CD4-positive, alpha-beta memory T cell (primary cell): Measurements from ENCODE around the gene MARVELD1. TPM values are rescaled to one million over a fixed set of nuclear protein-coding genes. Genes with fewer than 3 reads are reported as not detected.

Experiments
- CTCF ChIA-PET: fragments of 350-600 bp; sonication (Branson Sonifier 250); formaldehyde crosslinking; loops from one replicate; lab custom pipeline; 2021; ENCODE audit warnings: inconsistent platforms; ENCODE audit not compliant: partially characterized antibody; lab: Charles Lee
- POLR2A ChIA-PET: fragments of 350-600 bp; sonication (Branson Sonifier 250); formaldehyde crosslinking; loops from one replicate; lab custom pipeline; 2021; ENCODE audit not compliant: partially characterized antibody; lab: Charles Lee
- DNase-seq, 5 donors: peaks; one replicate each; pipeline versions ENCODE4 v3.0.0 to v3.0.0-alpha.2; 2020 to 2022; ENCODE audit warnings: mixed read lengths in 1 of 5
- H3K27ac ChIP-seq: one replicate; pipeline ENCODE4 v1.7.0; 2013; ENCODE audit warnings: low read depth, low read length
- H3K27me3 ChIP-seq: 2 replicates; pipeline ENCODE4 v1.7.0; 2013; ENCODE audit warnings: mild to moderate bottlenecking, low read length, moderate library complexity; ENCODE audit not compliant: insufficient read depth
- H3K36me3 ChIP-seq: 2 replicates; pipeline ENCODE4 v1.7.0; 2013; ENCODE audit warnings: mild to moderate bottlenecking, low read length, moderate library complexity; ENCODE audit not compliant: insufficient read depth
- H3K4me1 ChIP-seq: 2 replicates; pipeline ENCODE4 v1.7.0; 2013; ENCODE audit warnings: mild to moderate bottlenecking, low read length, moderate library complexity; ENCODE audit not compliant: insufficient read depth
- H3K4me3 ChIP-seq, 2 donors: one replicate each; pipeline ENCODE4 v1.7.0; 2013; ENCODE audit warnings: low read length in 2 of 2, mild to moderate bottlenecking in 1 of 2
- H3K9me3 ChIP-seq, 2 donors: one replicate each; pipeline ENCODE4 v1.7.0; 2013; ENCODE audit warnings: low read length in 2 of 2, control low read depth in 1 of 2; ENCODE audit not compliant: control insufficient read depth in 1 of 2
- H3K27ac Mint-ChIP-seq, 7 donors: one replicate each; pipeline ENCODE4 v1.8.0; 2020 to 2021; ENCODE audit warnings: mixed read lengths in 7 of 7, mild to moderate bottlenecking in 6 of 7, inconsistent platforms in 3 of 7, moderate library complexity in 3 of 7
- H3K27me3 Mint-ChIP-seq, 2 donors: one replicate each; pipeline ENCODE4 v1.8.0; 2020 to 2021; ENCODE audit warnings: mixed read lengths in 2 of 2
- H3K36me3 Mint-ChIP-seq, 2 donors: one replicate each; pipeline ENCODE4 v1.8.0; 2020 to 2021; ENCODE audit warnings: mixed read lengths in 2 of 2, inconsistent platforms in 1 of 2, mild to moderate bottlenecking in 1 of 2
- H3K4me1 Mint-ChIP-seq, 4 donors: one replicate each; pipeline ENCODE4 v1.8.0; 2020 to 2021; ENCODE audit warnings: mixed read lengths in 4 of 4, mild to moderate bottlenecking in 1 of 4
- H3K4me3 Mint-ChIP-seq, 8 donors: one replicate each; pipeline ENCODE4 v1.8.0; 2020 to 2021; ENCODE audit warnings: mixed read lengths in 8 of 8, mild to moderate bottlenecking in 7 of 8, moderate library complexity in 6 of 8, inconsistent platforms in 3 of 8
- H3K9me3 Mint-ChIP-seq, 8 donors: one replicate each; pipeline ENCODE4 v1.8.0; 2020 to 2021; ENCODE audit warnings: mixed read lengths in 8 of 8, mild to moderate bottlenecking in 5 of 8, inconsistent platforms in 3 of 8, moderate library complexity in 1 of 8
- intact Hi-C: fragments of 100-400 bp; cut with micrococcal nuclease; formaldehyde crosslinking; loops from one replicate; pipeline ENCODE4 v1.15.1; 2023
- polyA plus RNA-seq, 2 donors: library from polyadenylated mRNA; unstranded; fragments of 300-500 nt; fragmentation: Illumina TruSeq; gene quantifications; one replicate each; pipeline ENCODE4 v1.2.3, GENCODE V29; 2021
- total RNA-seq, 2 experiments: library from RNA; stranded (reverse); gene quantifications; one replicate each; pipeline ENCODE4 v1.2.3, GENCODE V29; 2021

Gene MARVELD1
- 1 to 10 TPM; 1.3 to 2.1 TPM for total RNA-seq
- under 1 TPM; 0.22 to 0.88 TPM for polyA plus RNA-seq

GRCh38 chr10:97713339-97713825 lies at the start of gene MARVELD1:
Gene MARVELD1 (plus strand): TSS chr10:97713730. CDS start chr10:97713877, 147 bp downstream.
- peaks cover 0 to 2% of the 10 kb centered on the region in 2 donors for H3K36me3 Mint-ChIP-seq
- DNase-seq = no peak
- ChIA-PET POLR2A (interaction anchor here (0.5 to 5.7 kb wide), 6 partner anchors 13 to 136 kb away, joined by 3 to 31 read pairs (median 4); partner anchors contain the start of genes AVPI1, GOLGA7B and ZFYVE27), CTCF (interaction anchor here (1.0 to 20.3 kb wide), 7 partner anchors 9 to 104 kb away, joined by 3 to 436 read pairs (median 7); partner anchors contain the start of genes AVPI1 and ZFYVE27)
- H3K27me3 Mint-ChIP-seq = peaks cover 9 to 11% of the 10 kb centered on the region in 2 donors
- H3K9me3 ChIP-seq = no peaks in the 10 kb centered on the region
- peak within 1 kb of the TSS; percentile 30 to 55 for H3K4me3 ChIP-seq
- intact Hi-C loops = no loop called here
- H3K4me1 ChIP-seq = peaks cover 6% of the 10 kb centered on the region
- H3K27me3 ChIP-seq = no peaks in the 10 kb centered on the region
- H3K4me1 Mint-ChIP-seq = peaks cover 7 to 22% (median 14%) of the 10 kb centered on the region in 4 donors
- H3K4me3 Mint-ChIP-seq = peak within 1 kb of the TSS; percentile 98 to 100 (median 99)
- peak within 1 kb of the TSS; percentile 37 to 96 (median 92) for H3K27ac Mint-ChIP-seq
- no peaks in the 10 kb centered on the region for H3K36me3 ChIP-seq
- H3K27ac ChIP-seq = no peak within 1 kb of the TSS
- H3K9me3 Mint-ChIP-seq = no peaks in the 10 kb centered on the region

DNA sequence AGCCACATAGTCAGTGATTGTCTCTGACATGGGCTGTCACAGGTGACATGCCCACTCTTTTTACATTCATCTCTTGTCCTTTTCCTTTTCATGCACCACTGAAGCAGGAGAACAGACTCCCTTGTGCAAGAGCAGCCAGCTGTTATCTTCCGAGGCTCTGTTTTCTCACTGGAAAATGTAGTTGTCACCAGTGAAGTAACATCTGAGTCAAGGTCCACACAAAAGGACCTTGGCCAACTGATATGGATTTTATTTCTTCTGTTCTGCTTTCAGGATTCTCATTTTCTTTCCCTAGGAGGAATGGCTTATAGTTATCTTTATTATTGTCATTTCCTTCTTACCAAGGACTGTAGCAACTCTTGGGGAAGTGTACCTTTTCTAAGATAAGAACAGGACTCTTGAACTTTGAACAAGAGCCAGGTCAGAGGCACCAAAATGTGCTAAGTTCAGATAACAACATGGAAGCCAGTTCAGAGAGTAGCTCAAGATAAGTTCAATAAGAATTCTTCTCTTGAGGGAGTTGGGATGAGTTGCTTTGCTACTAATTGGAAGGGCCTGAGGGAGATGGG lies 49.2 kb upstream of the MARVELD1 start:
- Mint-ChIP-seq H3K9me3 (no peaks in the 10 kb centered on the region), H3K4me1 (no peaks in the 10 kb centered on the region), H3K4me3 (no peak overlapping the region), H3K36me3 (peaks cover 32 to 52% of the 10 kb centered on the region in 2 donors), H3K27me3 (no peaks in the 10 kb centered on the region), H3K27ac (no peak overlapping the region)
- ChIA-PET CTCF (interaction anchor here (1.1 kb wide), 1 partner anchor 8 kb away, joined by 3 read pairs; no protein-coding TSS in a partner anchor), POLR2A (no interaction called here)
- Histone ChIP-seq H3K9me3 (no peaks in the 10 kb centered on the region), H3K27ac (no peak overlapping the region), H3K36me3 (peaks cover 18% of the 10 kb centered on the region), H3K27me3 (no peaks in the 10 kb centered on the region), H3K4me1 (no peaks in the 10 kb centered on the region), H3K4me3 (no peak overlapping the region)
- intact Hi-C loops = no loop called here
- DNase-seq = no peak

GRCh38 chr10:97666992-97667391 lies 46.5 kb upstream of the MARVELD1 start:
- Mint-ChIP-seq H3K9me3 (no peaks in the 10 kb centered on the region), H3K4me1 (no peaks in the 10 kb centered on the region), H3K4me3 (no peak overlapping the region), H3K27ac (no peak overlapping the region), H3K36me3 (peaks cover 26 to 55% of the 10 kb centered on the region in 2 donors), H3K27me3 (no peaks in the 10 kb centered on the region)
- Histone ChIP-seq H3K27me3 (no peaks in the 10 kb centered on the region), H3K27ac (no peak overlapping the region), H3K36me3 (peaks cover 18% of the 10 kb centered on the region), H3K4me3 (no peak overlapping the region), H3K9me3 (no peaks in the 10 kb centered on the region), H3K4me1 (no peaks in the 10 kb centered on the region)
- CTCF ChIA-PET = interaction anchor here (1.2 to 1.8 kb wide), 2 partner anchors 10 to 12 kb away, joined by 4 to 6 read pairs; no protein-coding TSS in a partner anchor
- DNase-seq = no peak
- intact Hi-C loops = no loop called here
- POLR2A ChIA-PET = no interaction called here

DNA sequence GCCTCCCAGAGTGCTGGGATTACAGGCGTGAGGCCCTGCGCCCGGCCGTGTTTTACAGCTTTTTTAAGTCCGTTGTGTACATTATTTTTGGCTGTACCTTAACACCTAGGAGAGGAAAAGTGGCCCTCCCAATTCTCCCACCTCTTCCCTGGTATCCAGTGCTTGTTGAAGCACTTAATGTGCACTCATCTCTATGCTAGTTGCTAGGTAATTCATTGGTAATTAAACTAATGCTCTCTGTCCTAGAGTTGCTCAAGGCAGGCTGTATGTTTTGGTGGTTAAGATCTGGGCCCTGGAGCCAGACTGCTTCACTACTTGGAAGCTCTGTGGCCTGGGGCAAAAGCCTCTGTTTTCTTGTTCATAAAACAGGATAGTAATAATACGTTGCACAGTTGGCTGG lies 46.1 kb upstream of the MARVELD1 start:
- ChIA-PET CTCF (interaction anchor here (1.2 to 1.8 kb wide), 2 partner anchors 10 to 11 kb away, joined by 4 to 6 read pairs; no protein-coding TSS in a partner anchor), POLR2A (no interaction called here)
- Histone ChIP-seq H3K36me3 (peaks cover 17% of the 10 kb centered on the region), H3K4me1 (no peaks in the 10 kb centered on the region), H3K27ac (no peak overlapping the region), H3K9me3 (no peaks in the 10 kb centered on the region), H3K4me3 (no peak overlapping the region), H3K27me3 (no peaks in the 10 kb centered on the region)
- Mint-ChIP-seq H3K27ac (peak overlapping the region in 1 of 7 donors; percentile 13), H3K27me3 (no peaks in the 10 kb centered on the region), H3K4me1 (no peaks in the 10 kb centered on the region), H3K9me3 (no peaks in the 10 kb centered on the region), H3K4me3 (no peak overlapping the region), H3K36me3 (peaks cover 31 to 54% of the 10 kb centered on the region in 2 donors)
- DNase-seq = no peak
- intact Hi-C loops = no loop called here

- Histone ChIP-seq H3K4me3 (no peak overlapping the region), H3K27me3 (no peaks in the 10 kb centered on the region), H3K36me3 (peaks cover 9% of the 10 kb centered on the region), H3K4me1 (no peaks in the 10 kb centered on the region), H3K27ac (no peak overlapping the region), H3K9me3 (no peaks in the 10 kb centered on the region)
- intact Hi-C loops = no loop called here
- no peaks in the 10 kb centered on the region for H3K9me3 Mint-ChIP-seq
- H3K27me3 Mint-ChIP-seq = no peaks in the 10 kb centered on the region
- H3K36me3 Mint-ChIP-seq = peaks cover 40 to 57% of the 10 kb centered on the region in 2 donors
- DNase-seq = no peak
- ChIA-PET POLR2A (interaction anchor here (1.4 kb wide), 1 partner anchor 67 kb away, joined by 4 read pairs; the partner anchor contains the start of gene ZFYVE27), CTCF (interaction anchor here (1.3 kb wide), 2 partner anchors 17 to 32 kb away, joined by 3 to 6 read pairs; partner anchors contain the start of gene AVPI1)
- H3K4me1 Mint-ChIP-seq = no peaks in the 10 kb centered on the region
- no peak overlapping the region for H3K4me3 Mint-ChIP-seq
- H3K27ac Mint-ChIP-seq = peak overlapping the region in 2 of 7 donors; percentile 63 to 83
These were observed 44.0 kb upstream of the MARVELD1 start for GRCh38 chr10:97669571-97669970.

DNA sequence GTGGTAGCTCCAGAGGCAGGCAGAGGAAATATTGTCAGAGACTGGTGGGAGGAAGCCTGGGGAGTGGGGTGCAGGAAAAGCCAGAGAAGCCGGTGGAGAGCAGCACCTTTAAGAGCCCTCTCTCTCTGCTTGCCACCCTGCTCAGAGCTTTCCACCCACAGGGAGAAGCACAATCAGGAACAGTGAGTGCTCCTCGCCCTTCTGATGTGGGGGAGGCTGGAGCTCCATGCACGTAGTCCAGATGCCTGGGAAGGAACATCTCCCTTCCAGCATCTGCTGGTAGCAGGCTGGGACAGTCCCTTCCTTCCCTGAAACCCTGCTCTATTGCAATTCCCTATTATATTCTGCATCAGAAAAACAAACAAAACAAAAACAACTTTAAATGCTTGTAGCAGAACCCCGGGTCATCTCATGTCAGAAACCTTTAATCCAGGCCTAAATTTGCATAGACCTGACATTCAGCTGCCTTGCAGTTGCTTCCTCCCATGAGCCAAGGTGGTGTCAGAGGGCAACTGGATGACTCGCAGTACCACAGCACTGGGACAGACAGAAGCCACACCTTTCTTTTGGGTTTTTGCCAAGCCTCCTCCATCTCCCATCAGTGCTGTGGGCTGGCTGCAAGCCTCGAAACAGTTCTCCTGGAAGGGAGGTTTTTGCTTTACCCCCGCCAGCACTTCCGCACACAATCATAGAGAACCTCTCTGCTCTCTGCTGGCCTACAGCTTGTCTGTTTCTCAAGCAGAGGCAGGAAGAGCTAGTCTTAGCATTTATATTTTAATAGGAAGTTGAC lies 39.6 kb upstream of the MARVELD1 start:
- CTCF ChIA-PET = interaction anchor here (1.1 to 8.5 kb wide), 4 partner anchors 9 to 59 kb away, joined by 3 to 159 read pairs (median 3); partner anchors contain the start of gene ZFYVE27
- Mint-ChIP-seq H3K36me3 (peaks cover 23 to 35% of the 10 kb centered on the region in 2 donors), H3K4me3 (no peak overlapping the region), H3K4me1 (peaks cover 0 to 1% (median 0%) of the 10 kb centered on the region in 4 donors), H3K27ac (peak overlapping the region in 1 of 7 donors; percentile 27), H3K9me3 (no peaks in the 10 kb centered on the region), H3K27me3 (no peaks in the 10 kb centered on the region)
- intact Hi-C loops = no loop called here
- Histone ChIP-seq H3K9me3 (no peaks in the 10 kb centered on the region), H3K4me1 (no peaks in the 10 kb centered on the region), H3K27me3 (no peaks in the 10 kb centered on the region), H3K27ac (no peak overlapping the region), H3K36me3 (no peaks in the 10 kb centered on the region), H3K4me3 (no peak overlapping the region)
- POLR2A ChIA-PET = interaction anchor here (1.1 kb wide), 1 partner anchor 13 kb away, joined by 4 read pairs; the partner anchor contains the start of gene AVPI1
- DNase-seq = no peak
